Neural cell (in vitro differentiated cells): ENCODE measurements around the gene SCAP.

Experiments
- EP300 ChIP-seq: fragments of 450-650 bp; conservative IDR thresholded peaks from 2 replicates; pipeline ENCODE4 v1.6.1; 2014; ENCODE audit warnings: antibody characterized with exemption, mild to moderate bottlenecking, moderate library complexity; ENCODE audit not compliant: poor library complexity, severe bottlenecking
- MXI1 ChIP-seq: fragments of 450-650 bp; conservative IDR thresholded peaks from 2 replicates; pipeline ENCODE4 v1.6.1; 2014; ENCODE audit warnings: antibody characterized with exemption, mild to moderate bottlenecking; ENCODE audit not compliant: poor library complexity, severe bottlenecking
- RAD21 ChIP-seq: fragments of 450-650 bp; conservative IDR thresholded peaks from 2 replicates; pipeline ENCODE4 v1.6.1; 2014; ENCODE audit warnings: antibody characterized with exemption, mild to moderate bottlenecking, moderate library complexity
- SMC3 ChIP-seq: fragments of 450-650 bp; conservative IDR thresholded peaks from 2 replicates; pipeline ENCODE4 v1.6.1; 2014; ENCODE audit warnings: antibody characterized with exemption, mild to moderate bottlenecking, moderate library complexity; ENCODE audit not compliant: poor library complexity
- TAF1 ChIP-seq: IDR thresholded peaks from 2 replicates; pipeline ENCODE4 v1.6.1; 2012; ENCODE audit warnings: low read depth
- TF ChIP-seq, protein P1 (sequence below): fragments of 450-650 bp; IDR thresholded peaks from 2 replicates; pipeline ENCODE4 v1.5.1; 2014; ENCODE audit warnings: antibody characterized with exemption, mild to moderate bottlenecking, moderate library complexity; ENCODE audit not compliant: poor library complexity, severe bottlenecking

GRCh38 chr3:47432673-47433072 lies 43.1 kb downstream of the SCAP start:
- TF ChIP-seq SMC3 (no peak), RAD21 (no peak), EP300 (no peak), TAF1 (no peak), MXI1 (no peak)
- TF ChIP-seq, protein P1, sequence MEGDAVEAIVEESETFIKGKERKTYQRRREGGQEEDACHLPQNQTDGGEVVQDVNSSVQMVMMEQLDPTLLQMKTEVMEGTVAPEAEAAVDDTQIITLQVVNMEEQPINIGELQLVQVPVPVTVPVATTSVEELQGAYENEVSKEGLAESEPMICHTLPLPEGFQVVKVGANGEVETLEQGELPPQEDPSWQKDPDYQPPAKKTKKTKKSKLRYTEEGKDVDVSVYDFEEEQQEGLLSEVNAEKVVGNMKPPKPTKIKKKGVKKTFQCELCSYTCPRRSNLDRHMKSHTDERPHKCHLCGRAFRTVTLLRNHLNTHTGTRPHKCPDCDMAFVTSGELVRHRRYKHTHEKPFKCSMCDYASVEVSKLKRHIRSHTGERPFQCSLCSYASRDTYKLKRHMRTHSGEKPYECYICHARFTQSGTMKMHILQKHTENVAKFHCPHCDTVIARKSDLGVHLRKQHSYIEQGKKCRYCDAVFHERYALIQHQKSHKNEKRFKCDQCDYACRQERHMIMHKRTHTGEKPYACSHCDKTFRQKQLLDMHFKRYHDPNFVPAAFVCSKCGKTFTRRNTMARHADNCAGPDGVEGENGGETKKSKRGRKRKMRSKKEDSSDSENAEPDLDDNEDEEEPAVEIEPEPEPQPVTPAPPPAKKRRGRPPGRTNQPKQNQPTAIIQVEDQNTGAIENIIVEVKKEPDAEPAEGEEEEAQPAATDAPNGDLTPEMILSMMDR = no peak
